B cell (primary cell): ENCODE results near the gene CYP2W1. TPM values are rescaled to one million over a fixed set of nuclear protein-coding genes. Genes with fewer than 3 reads are reported as not detected.

Source experiments
- ATAC-seq: fragments of 200-7000 bp; cut with Tn5 transposase; one replicate; pipeline ENCODE4 v1.10.0; 2021; ENCODE audit warnings: low read depth, mild to moderate bottlenecking, moderate number of reproducible peaks, moderate library complexity
- CTCF ChIA-PET: fragments of 350-600 bp; sonication (Branson Sonifier 250); formaldehyde crosslinking; loops from one replicate; lab custom pipeline; 2021; ENCODE audit warnings: antibody characterized with exemption, inconsistent platforms; lab: Charles Lee
- POLR2A ChIA-PET: fragments of 350-600 bp; sonication (Branson Sonifier 250); formaldehyde crosslinking; loops from one replicate; lab custom pipeline; 2021; ENCODE audit warnings: antibody characterized with exemption; lab: Charles Lee
- DNase-seq: peaks from one replicate; pipeline ENCODE4 v3.0.0; 2013
- H2AFZ ChIP-seq: 2 replicates; pipeline ENCODE4 v1.6.1; 2012; ENCODE audit warnings: mild to moderate bottlenecking, low read depth, low read length; ENCODE audit not compliant: insufficient read depth, poor library complexity, severe bottlenecking
- H3K27ac ChIP-seq, 2 donors: 1 replicate in 1 of 2; 2 replicates in 1 of 2; pipeline ENCODE4 v1.5.1; 2012 to 2013; ENCODE audit warnings: low read length in 2 of 2, mild to moderate bottlenecking in 2 of 2, moderate library complexity in 1 of 2
- H3K27me3 ChIP-seq, 4 experiments: fragments of 200-600 bp in 1 of 4; sonication (generic) in 1 of 4; replicated peaks in 1 of 4; 1 replicate in 2 of 4; 2 replicates in 2 of 4; pipeline versions ENCODE4 v1.6.1 to v1.7.0; 2013 to 2016; ENCODE audit warnings: low read length in 3 of 4, mild to moderate bottlenecking in 2 of 4, mixed read lengths in 1 of 4, moderate library complexity in 1 of 4; ENCODE audit not compliant: insufficient read depth in 4 of 4, control insufficient read depth in 3 of 4; ENCODE audit errors: control extremely low read depth in 1 of 4
- H3K36me3 ChIP-seq, 2 experiments: replicated peaks in 1 of 2; 1 replicate in 1 of 2; 2 replicates in 1 of 2; pipeline versions ENCODE4 v1.6.1 to v1.7.1; 2013; ENCODE audit warnings: low read length in 1 of 2; ENCODE audit not compliant: insufficient read depth in 2 of 2, control insufficient read depth in 1 of 2; ENCODE audit errors: control extremely low read depth in 1 of 2, extremely low read depth in 1 of 2
- H3K4me1 ChIP-seq, 2 donors: fragments of 200-600 bp in 1 of 2; sonication (generic) in 1 of 2; 1 replicate in 1 of 2; 2 replicates in 1 of 2; pipeline versions ENCODE4 v1.5.1 to v1.6.1; 2013 to 2017; ENCODE audit warnings: low read length in 2 of 2; ENCODE audit not compliant: control insufficient read depth in 2 of 2, insufficient read depth in 2 of 2
- H3K4me2 ChIP-seq: replicated peaks from 2 replicates; pipeline ENCODE3; 2012; ENCODE audit warnings: mild to moderate bottlenecking, low read depth, low read length; ENCODE audit not compliant: poor library complexity, severe bottlenecking
- H3K4me3 ChIP-seq, 5 experiments: fragments of 200-600 bp in 1 of 5; sonication (generic) in 1 of 5; 1 replicate in 3 of 5; 2 replicates in 2 of 5; pipeline versions ENCODE4 v1.5.1 to v1.7.0; 2011 to 2016; ENCODE audit warnings: low read length in 4 of 5, mild to moderate bottlenecking in 4 of 5, low read depth in 2 of 5, control low read depth in 1 of 5, moderate library complexity in 1 of 5; ENCODE audit not compliant: insufficient read depth in 1 of 5; ENCODE audit errors: control extremely low read depth in 1 of 5, extremely low read depth in 1 of 5
- H3K79me2 ChIP-seq: fragments of 200-600 bp; sonication (generic); one replicate; pipeline ENCODE4 v1.6.0; 2016; ENCODE audit warnings: low read length; ENCODE audit not compliant: control insufficient read depth, insufficient read depth
- H3K9ac ChIP-seq: fragments of 200-600 bp; sonication (generic); 2 replicates; pipeline ENCODE4 v1.6.1; 2017; ENCODE audit warnings: mild to moderate bottlenecking, low read length, moderate library complexity
- H3K9me3 ChIP-seq, 3 donors: one replicate each; pipeline versions ENCODE4 v1.6.1 to v1.7.1; 2013; ENCODE audit warnings: low read length in 2 of 3; ENCODE audit not compliant: control insufficient read depth in 2 of 3, insufficient read depth in 1 of 3; ENCODE audit errors: control extremely low read depth in 1 of 3
- H4K20me1 ChIP-seq: 2 replicates; pipeline ENCODE4 v1.6.0; 2012; ENCODE audit warnings: mild to moderate bottlenecking, low read length; ENCODE audit not compliant: insufficient read depth, control insufficient read depth, poor library complexity, severe bottlenecking
- H3K27ac Mint-ChIP-seq: one replicate; pipeline ENCODE4 v1.8.0; 2021; ENCODE audit warnings: mixed read lengths
- H3K27me3 Mint-ChIP-seq: one replicate; pipeline ENCODE4 v1.8.0; 2021; ENCODE audit warnings: mixed read lengths
- H3K4me1 Mint-ChIP-seq: one replicate; pipeline ENCODE4 v1.8.0; 2021; ENCODE audit warnings: mixed read lengths
- H3K4me3 Mint-ChIP-seq: one replicate; pipeline ENCODE4 v1.8.0; 2021; ENCODE audit warnings: mixed read lengths
- H3K9me3 Mint-ChIP-seq: one replicate; pipeline ENCODE4 v1.8.0; 2022; ENCODE audit warnings: mixed read lengths; ENCODE audit not compliant: insufficient read depth
- CTCF ChIP-seq: fragments of 200-600 bp; IDR thresholded peaks from one replicate; pipeline ENCODE4 v1.8.0; 2022; ENCODE audit warnings: antibody characterized with exemption, mild to moderate bottlenecking
- EZH2 ChIP-seq: IDR thresholded peaks from 2 replicates; pipeline ENCODE4 v1.6.1; 2012; ENCODE audit warnings: borderline replicate concordance, low read depth, mild to moderate bottlenecking, moderate library complexity, low read length; ENCODE audit not compliant: insufficient read depth, poor library complexity, severe bottlenecking
- WGBS: methylation state at CpG from one replicate; pipeline ENCODE4 v1.1.5; 2013; ENCODE audit warnings: missing lambda C conversion rate; ENCODE audit not compliant: insufficient coverage; 5-methylcytosine and 5-hydroxymethylcytosine counted together
- intact Hi-C: fragments of 100-400 bp; cut with micrococcal nuclease; formaldehyde crosslinking; loops from one replicate; pipeline ENCODE4 v1.10.0; 2022
- polyA plus RNA-seq: library from polyadenylated mRNA; depleted of rRNA; stranded (reverse); fragments of >200 nt; gene quantifications from 2 replicates; pipeline ENCODE4 v1.2.3, GENCODE V29; 2012
- total RNA-seq, 2 donors: library from RNA; stranded (reverse); fragments of 120-200 nt in 1 of 2; gene quantifications; 1 replicate in 1 of 2; 2 replicates in 1 of 2; pipeline versions ENCODE4 v1.2.3 to v1.2.4, GENCODE V29; 2013 to 2022

Gene CYP2W1
- total and polyA plus RNA-seq, 2 donors (not counting 1 experiment from before 2014, with no cell fraction given): not detected

DNA sequence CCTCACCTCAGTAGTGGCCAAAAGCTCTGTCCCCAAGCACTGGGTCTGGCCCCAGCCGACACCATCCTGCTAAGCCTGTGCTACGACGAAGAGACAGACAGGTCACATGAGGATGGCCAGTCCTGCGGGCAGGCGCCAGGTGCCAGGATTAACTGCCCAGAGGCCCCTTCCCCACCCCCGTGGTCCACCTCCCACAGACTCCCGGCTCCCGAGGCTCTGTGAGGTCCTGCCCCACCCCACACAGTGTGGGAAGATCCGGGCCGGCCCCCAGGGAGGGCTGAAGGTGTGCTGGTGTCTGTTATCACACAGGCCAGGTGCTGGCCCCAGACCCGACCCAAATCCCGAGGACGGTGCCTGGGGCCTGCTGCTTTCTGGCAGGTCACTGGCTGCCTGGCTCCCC, 27.2 kb downstream of the CYP2W1 start:
- WGBS: 94% methylated on average over 10 of the region's 13 CpGs
- no peak for ATAC-seq

More for the DNA sequence above, 27.2 kb downstream of the CYP2W1 start:
- Histone ChIP-seq H3K9me3 (peaks cover 0 to 5% (median 0%) of the 10 kb centered on the region in 3 donors), H3K27ac (no peak overlapping the region), H3K4me2 (no peak overlapping the region), H4K20me1 (peaks cover 92% of the 10 kb centered on the region), H3K27me3 (no peaks in the 10 kb centered on the region), H2AFZ (no peak overlapping the region), H3K4me1 (peaks cover 10 to 17% of the 10 kb centered on the region in 2 donors), H3K79me2 (peaks cover 57% of the 10 kb centered on the region), H3K4me3 (no peak overlapping the region), H3K36me3 (peaks cover 0 to 33% of the 10 kb centered on the region in 2 experiments), H3K9ac (no peak overlapping the region)
- H3K27ac Mint-ChIP-seq: no peak overlapping the region
- H3K27me3 Mint-ChIP-seq: no peaks in the 10 kb centered on the region
- TF ChIP-seq EZH2: no peak
- TF ChIP-seq CTCF: no peak
- ChIA-PET CTCF (interaction anchor here (1.1 kb wide), 1 partner anchor 55 kb away, joined by 3 read pairs; no protein-coding TSS in a partner anchor), POLR2A (no interaction called here)
- no peak for DNase-seq
- H3K4me3 Mint-ChIP-seq: no peak overlapping the region
- peaks cover 43% of the 10 kb centered on the region for H3K4me1 Mint-ChIP-seq
- H3K9me3 Mint-ChIP-seq: no peaks in the 10 kb centered on the region
- intact Hi-C loops: no loop called here
